HepG2 (cell line): ENCODE data around the gene WDR7. TPM values are rescaled to one million over a fixed set of nuclear protein-coding genes. Genes with fewer than 3 reads are reported as not detected.

Experiments
- ATM ChIP-seq: fragments of 450-650 bp; IDR thresholded peaks from 2 replicates; pipeline ENCODE4 v1.7.1; 2017; ENCODE audit warnings: mild to moderate bottlenecking, borderline replicate concordance
- CHCHD3 ChIP-seq: sonication (generic); formaldehyde crosslinking; IDR thresholded peaks from 2 replicates; pipeline ENCODE4 v1.8.0; 2022; ENCODE audit warnings: mild to moderate bottlenecking, missing genetic modification reagents, moderate library complexity
- GATAD2A ChIP-seq: IDR thresholded peaks from 2 replicates; pipeline ENCODE4 v1.6.1; 2016
- MZF1 ChIP-seq: sonication (generic); formaldehyde crosslinking; IDR thresholded peaks from 2 replicates; pipeline ENCODE4 v1.8.1; 2023; ENCODE audit warnings: mild to moderate bottlenecking, missing genetic modification reagents, borderline replicate concordance
- REL ChIP-seq: sonication (generic); formaldehyde crosslinking; conservative IDR thresholded peaks from 2 replicates; pipeline ENCODE4 v1.8.0; 2022; ENCODE audit warnings: mild to moderate bottlenecking, missing genetic modification reagents, moderate library complexity
- REXO4 ChIP-seq: sonication (generic); formaldehyde crosslinking; IDR thresholded peaks from 2 replicates; pipeline ENCODE4 v1.8.0; 2022; ENCODE audit warnings: missing genetic modification reagents, mild to moderate bottlenecking, borderline replicate concordance
- SIN3A ChIP-seq: IDR thresholded peaks from 2 replicates; pipeline ENCODE4 v1.6.1; 2011; ENCODE audit warnings: low read depth, mild to moderate bottlenecking, control low read depth, low read length, borderline replicate concordance
- SKI ChIP-seq: fragments of 450-650 bp; IDR thresholded peaks from one replicate; pipeline ENCODE4 v1.6.1; 2018; ENCODE audit warnings: mild to moderate bottlenecking; ENCODE audit not compliant: partially characterized antibody
- SMYD3 ChIP-seq: sonication (generic); formaldehyde crosslinking; IDR thresholded peaks from 2 replicates; pipeline ENCODE4 v1.8.1; 2023; ENCODE audit warnings: mild to moderate bottlenecking, missing genetic modification reagents
- TEAD2 ChIP-seq: sonication (generic); formaldehyde crosslinking; IDR thresholded peaks from 2 replicates; pipeline ENCODE4 v1.9.0; 2021; ENCODE audit warnings: missing genetic modification reagents
- U2AF2 ChIP-seq: fragments of 200-400 bp; formaldehyde crosslinking; IDR thresholded peaks from 2 replicates; pipeline ENCODE4 v1.6.1; 2017; ENCODE audit warnings: low read depth, mild to moderate bottlenecking, low read length
- XBP1 ChIP-seq: sonication (generic); formaldehyde crosslinking; IDR thresholded peaks from 2 replicates; pipeline ENCODE4 v1.5.0; 2020; ENCODE audit warnings: missing genetic modification reagents
- ZBTB42 ChIP-seq: sonication (generic); formaldehyde crosslinking; IDR thresholded peaks from 2 replicates; pipeline ENCODE4 v1.5.0; 2020; ENCODE audit warnings: mild to moderate bottlenecking, missing genetic modification reagents
- ZNF136 ChIP-seq: sonication (generic); formaldehyde crosslinking; IDR thresholded peaks from 2 replicates; pipeline ENCODE4 v1.8.1; 2022; ENCODE audit warnings: low read depth, mild to moderate bottlenecking, moderate library complexity, missing genetic modification reagents
- ZNF180 ChIP-seq: sonication (generic); formaldehyde crosslinking; IDR thresholded peaks from 2 replicates; pipeline ENCODE4 v1.4.0; 2020; ENCODE audit warnings: low read depth, missing genetic modification reagents, borderline replicate concordance
- ZNF225 ChIP-seq: sonication (generic); formaldehyde crosslinking; IDR thresholded peaks from 2 replicates; pipeline ENCODE4 v1.4.0; 2020; ENCODE audit warnings: mild to moderate bottlenecking, missing genetic modification reagents
- ZNF605 ChIP-seq: sonication (generic); formaldehyde crosslinking; IDR thresholded peaks from 2 replicates; pipeline ENCODE4 v1.8.0; 2022; ENCODE audit warnings: mild to moderate bottlenecking, missing genetic modification reagents
- ZNF776 ChIP-seq: sonication (generic); formaldehyde crosslinking; IDR thresholded peaks from 2 replicates; pipeline ENCODE4 v1.4.0; 2020; ENCODE audit warnings: mild to moderate bottlenecking, missing genetic modification reagents
- ZSCAN25 ChIP-seq: sonication (generic); formaldehyde crosslinking; IDR thresholded peaks from 2 replicates; pipeline ENCODE4 v1.8.0; 2022; ENCODE audit warnings: mild to moderate bottlenecking, missing genetic modification reagents
- polyA plus RNA-seq, 8 experiments: library from polyadenylated mRNA; depleted of rRNA in 3 of 8; stranded (reverse) in 7 of 8; unstranded in 1 of 8; fragments of >200 nt; fragmentation: Illumina TruSeq in 4 of 8; extraction: Trizol in 4 of 8; gene quantifications; 2 replicates each; pipeline versions ENCODE4 v1.2.1 to v1.2.3, GENCODE V29; 2011 to 2016; ENCODE audit warnings: low read depth in 4 of 8, missing spikeins in 1 of 8, mixed read lengths in 1 of 8; ENCODE audit not compliant: insufficient read depth in 1 of 8
- total RNA-seq, 5 experiments: library from RNA; depleted of rRNA; stranded (reverse); fragments of >200 nt; fragmentation: Illumina TruSeq; extraction: Trizol; gene quantifications; 2 replicates each; pipeline ENCODE4 v1.2.3, GENCODE V29; 2016; ENCODE audit warnings: low read depth in 1 of 5
- TF ChIP-seq, protein P1 (sequence below): sonication (generic); formaldehyde crosslinking; IDR thresholded peaks from 2 replicates; pipeline ENCODE4 v1.5.0; 2020; ENCODE audit warnings: mild to moderate bottlenecking, missing genetic modification reagents, borderline replicate concordance
- TF ChIP-seq, protein P2 (sequence below): sonication (generic); formaldehyde crosslinking; IDR thresholded peaks from 2 replicates; pipeline ENCODE4 v1.9.0; 2022; ENCODE audit warnings: low read depth, missing genetic modification reagents

Gene WDR7
- total and polyA plus RNA-seq, 2 of the 13 experiments (the other 11 are each of a cell fraction or from before 2014, with no cell fraction given): 2.0 to 7.8 TPM

DNA sequence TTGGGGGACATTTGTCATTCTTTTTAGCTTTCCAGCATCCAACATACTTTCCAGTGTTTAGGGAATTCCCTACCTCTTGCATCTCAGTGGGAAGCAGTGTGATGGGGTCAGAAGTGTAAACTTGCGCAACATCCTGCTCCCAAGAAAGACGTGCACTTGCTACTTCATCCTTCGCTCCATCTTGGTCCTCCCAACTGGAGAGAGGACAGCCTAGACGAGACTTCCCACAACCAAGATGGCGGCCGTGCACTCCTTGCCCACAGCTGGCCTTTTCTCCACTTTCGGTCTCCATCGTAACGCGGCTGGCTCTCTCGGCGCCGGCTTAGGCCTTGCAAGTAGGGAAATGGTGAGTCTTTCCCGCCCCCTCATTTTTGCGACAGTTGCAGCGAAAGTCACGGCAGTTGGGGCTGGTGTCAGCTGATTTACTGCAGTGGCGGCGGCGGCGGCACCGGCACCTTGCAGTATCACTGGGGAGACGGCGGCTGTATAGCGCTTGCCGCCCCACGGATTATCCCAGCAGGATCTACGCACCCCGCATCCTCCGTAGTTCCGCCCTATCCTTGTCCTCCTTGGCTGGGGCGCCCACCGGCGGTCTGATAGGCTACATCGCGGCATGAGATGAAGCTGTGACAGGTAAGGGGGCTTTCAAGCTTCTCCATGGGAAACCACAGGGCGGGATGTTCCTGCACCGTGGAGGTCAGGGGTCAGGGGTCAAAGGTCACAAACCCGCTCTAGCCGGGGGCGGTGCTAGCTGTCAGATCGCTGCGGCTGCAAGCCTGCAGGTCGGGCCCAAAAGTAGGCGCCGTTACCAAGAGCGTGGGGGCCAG is at the start of gene WDR7 (continued):
- TF ChIP-seq GATAD2A (CRISPR knock-in tag): peak; percentile 44; the same call in 1 of the 2 replicates
- TF ChIP-seq ZBTB42 (CRISPR knock-in tag): no peak
- no peak for TF ChIP-seq ZNF776 (CRISPR knock-in tag)
- peak; percentile 73; the same call in 1 of the 2 replicates for TF ChIP-seq REL
- no peak for TF ChIP-seq TEAD2 (CRISPR knock-in tag)
- TF ChIP-seq SIN3A: peak; percentile 3; the same call in 1 of the 2 replicates
- TF ChIP-seq SKI: peak; percentile 80
- no peak; the same call in 1 of the 2 replicates for TF ChIP-seq ZNF225
- no peak for TF ChIP-seq ZNF180
- no peak for TF ChIP-seq SMYD3 (CRISPR knock-in tag)
- no peak for TF ChIP-seq U2AF2
- no peak for TF ChIP-seq ATM
- TF ChIP-seq, protein P1, sequence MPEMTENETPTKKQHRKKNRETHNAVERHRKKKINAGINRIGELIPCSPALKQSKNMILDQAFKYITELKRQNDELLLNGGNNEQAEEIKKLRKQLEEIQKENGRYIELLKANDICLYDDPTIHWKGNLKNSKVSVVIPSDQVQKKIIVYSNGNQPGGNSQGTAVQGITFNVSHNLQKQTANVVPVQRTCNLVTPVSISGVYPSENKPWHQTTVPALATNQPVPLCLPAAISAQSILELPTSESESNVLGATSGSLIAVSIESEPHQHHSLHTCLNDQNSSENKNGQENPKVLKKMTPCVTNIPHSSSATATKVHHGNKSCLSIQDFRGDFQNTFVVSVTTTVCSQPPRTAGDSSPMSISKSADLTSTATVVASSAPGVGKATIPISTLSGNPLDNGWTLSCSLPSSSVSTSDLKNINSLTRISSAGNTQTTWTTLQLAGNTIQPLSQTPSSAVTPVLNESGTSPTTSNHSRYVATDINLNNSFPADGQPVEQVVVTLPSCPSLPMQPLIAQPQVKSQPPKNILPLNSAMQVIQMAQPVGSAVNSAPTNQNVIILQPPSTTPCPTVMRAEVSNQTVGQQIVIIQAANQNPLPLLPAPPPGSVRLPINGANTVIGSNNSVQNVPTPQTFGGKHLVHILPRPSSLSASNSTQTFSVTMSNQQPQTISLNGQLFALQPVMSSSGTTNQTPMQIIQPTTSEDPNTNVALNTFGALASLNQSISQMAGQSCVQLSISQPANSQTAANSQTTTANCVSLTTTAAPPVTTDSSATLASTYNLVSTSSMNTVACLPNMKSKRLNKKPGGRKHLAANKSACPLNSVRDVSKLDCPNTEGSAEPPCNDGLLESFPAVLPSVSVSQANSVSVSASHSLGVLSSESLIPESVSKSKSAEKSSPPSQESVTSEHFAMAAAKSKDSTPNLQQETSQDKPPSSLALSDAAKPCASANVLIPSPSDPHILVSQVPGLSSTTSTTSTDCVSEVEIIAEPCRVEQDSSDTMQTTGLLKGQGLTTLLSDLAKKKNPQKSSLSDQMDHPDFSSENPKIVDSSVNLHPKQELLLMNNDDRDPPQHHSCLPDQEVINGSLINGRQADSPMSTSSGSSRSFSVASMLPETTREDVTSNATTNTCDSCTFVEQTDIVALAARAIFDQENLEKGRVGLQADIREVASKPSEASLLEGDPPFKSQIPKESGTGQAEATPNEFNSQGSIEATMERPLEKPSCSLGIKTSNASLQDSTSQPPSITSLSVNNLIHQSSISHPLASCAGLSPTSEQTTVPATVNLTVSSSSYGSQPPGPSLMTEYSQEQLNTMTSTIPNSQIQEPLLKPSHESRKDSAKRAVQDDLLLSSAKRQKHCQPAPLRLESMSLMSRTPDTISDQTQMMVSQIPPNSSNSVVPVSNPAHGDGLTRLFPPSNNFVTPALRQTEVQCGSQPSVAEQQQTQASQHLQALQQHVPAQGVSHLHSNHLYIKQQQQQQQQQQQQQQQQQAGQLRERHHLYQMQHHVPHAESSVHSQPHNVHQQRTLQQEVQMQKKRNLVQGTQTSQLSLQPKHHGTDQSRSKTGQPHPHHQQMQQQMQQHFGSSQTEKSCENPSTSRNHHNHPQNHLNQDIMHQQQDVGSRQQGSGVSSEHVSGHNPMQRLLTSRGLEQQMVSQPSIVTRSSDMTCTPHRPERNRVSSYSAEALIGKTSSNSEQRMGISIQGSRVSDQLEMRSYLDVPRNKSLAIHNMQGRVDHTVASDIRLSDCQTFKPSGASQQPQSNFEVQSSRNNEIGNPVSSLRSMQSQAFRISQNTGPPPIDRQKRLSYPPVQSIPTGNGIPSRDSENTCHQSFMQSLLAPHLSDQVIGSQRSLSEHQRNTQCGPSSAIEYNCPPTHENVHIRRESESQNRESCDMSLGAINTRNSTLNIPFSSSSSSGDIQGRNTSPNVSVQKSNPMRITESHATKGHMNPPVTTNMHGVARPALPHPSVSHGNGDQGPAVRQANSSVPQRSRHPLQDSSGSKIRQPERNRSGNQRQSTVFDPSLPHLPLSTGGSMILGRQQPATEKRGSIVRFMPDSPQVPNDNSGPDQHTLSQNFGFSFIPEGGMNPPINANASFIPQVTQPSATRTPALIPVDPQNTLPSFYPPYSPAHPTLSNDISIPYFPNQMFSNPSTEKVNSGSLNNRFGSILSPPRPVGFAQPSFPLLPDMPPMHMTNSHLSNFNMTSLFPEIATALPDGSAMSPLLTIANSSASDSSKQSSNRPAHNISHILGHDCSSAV (CRISPR knock-in tag): no peak
- no peak for TF ChIP-seq REXO4 (CRISPR knock-in tag)
- no peak for TF ChIP-seq ZNF605
- TF ChIP-seq, protein P2, sequence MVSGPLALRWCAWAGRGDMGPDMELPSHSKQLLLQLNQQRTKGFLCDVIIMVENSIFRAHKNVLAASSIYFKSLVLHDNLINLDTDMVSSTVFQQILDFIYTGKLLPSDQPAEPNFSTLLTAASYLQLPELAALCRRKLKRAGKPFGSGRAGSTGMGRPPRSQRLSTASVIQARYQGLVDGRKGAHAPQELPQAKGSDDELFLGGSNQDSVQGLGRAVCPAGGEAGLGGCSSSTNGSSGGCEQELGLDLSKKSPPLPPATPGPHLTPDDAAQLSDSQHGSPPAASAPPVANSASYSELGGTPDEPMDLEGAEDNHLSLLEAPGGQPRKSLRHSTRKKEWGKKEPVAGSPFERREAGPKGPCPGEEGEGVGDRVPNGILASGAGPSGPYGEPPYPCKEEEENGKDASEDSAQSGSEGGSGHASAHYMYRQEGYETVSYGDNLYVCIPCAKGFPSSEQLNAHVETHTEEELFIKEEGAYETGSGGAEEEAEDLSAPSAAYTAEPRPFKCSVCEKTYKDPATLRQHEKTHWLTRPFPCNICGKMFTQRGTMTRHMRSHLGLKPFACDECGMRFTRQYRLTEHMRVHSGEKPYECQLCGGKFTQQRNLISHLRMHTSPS (CRISPR knock-in tag): no peak
- TF ChIP-seq XBP1 (CRISPR knock-in tag): no peak
- TF ChIP-seq ZSCAN25 (CRISPR knock-in tag): no peak
- TF ChIP-seq MZF1 (CRISPR knock-in tag): 0 out of 2 replicates have a peak, but pooled peaks have one; percentile 71
- TF ChIP-seq CHCHD3 (CRISPR knock-in tag): no peak
- TF ChIP-seq ZNF136 (CRISPR knock-in tag): 0 out of 2 replicates have a peak, but pooled peaks have one; percentile 14
